ENCODE data around the gene NUDT16L1.

DNA sequence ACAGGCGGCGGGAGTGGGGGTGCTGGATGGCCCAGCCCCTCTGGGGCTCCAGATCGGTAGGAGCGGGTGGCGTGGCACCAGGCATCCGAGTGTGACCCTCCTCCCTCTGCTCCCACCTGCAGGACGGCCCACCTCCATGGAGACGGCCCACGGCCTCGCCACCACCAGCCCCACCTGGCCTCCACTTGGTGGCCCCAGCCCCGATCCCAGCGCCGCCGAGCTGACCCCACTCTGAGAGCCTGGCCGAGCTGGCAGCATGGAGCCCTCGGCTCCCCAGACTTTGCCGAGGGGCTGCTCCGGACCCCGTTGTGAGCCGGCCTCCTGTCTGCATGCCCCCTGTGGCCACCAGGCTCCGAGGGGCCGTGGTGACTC is 4.7 kb upstream of the NUDT16L1 start:
- TF ChIP-seq CEBPB (IDR thresholded peaks at IDR 0.05) (no peak), YY1 (IDR thresholded peaks at IDR 0.05; ENCODE audit: low read depth) (no peak), EP300 (IDR thresholded peaks at IDR 0.05; ENCODE audit: borderline replicate concordance) (no peak), RAD21 (IDR thresholded peaks at IDR 0.05; ENCODE audit: low read depth) (no peak), CREB1 (IDR thresholded peaks at IDR 0.05; ENCODE audit: low read depth) (no peak), FOXM1 (IDR thresholded peaks at IDR 0.05; ENCODE audit: borderline replicate concordance, low read depth) (no peak), ZBTB7A (IDR thresholded peaks at IDR 0.05; ENCODE audit: low read depth) (no peak)
- TF ChIP-seq, protein P1, sequence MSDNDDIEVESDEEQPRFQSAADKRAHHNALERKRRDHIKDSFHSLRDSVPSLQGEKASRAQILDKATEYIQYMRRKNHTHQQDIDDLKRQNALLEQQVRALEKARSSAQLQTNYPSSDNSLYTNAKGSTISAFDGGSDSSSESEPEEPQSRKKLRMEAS (IDR thresholded peaks at IDR 0.05) = no peak
- TF ChIP-seq, protein P2, sequence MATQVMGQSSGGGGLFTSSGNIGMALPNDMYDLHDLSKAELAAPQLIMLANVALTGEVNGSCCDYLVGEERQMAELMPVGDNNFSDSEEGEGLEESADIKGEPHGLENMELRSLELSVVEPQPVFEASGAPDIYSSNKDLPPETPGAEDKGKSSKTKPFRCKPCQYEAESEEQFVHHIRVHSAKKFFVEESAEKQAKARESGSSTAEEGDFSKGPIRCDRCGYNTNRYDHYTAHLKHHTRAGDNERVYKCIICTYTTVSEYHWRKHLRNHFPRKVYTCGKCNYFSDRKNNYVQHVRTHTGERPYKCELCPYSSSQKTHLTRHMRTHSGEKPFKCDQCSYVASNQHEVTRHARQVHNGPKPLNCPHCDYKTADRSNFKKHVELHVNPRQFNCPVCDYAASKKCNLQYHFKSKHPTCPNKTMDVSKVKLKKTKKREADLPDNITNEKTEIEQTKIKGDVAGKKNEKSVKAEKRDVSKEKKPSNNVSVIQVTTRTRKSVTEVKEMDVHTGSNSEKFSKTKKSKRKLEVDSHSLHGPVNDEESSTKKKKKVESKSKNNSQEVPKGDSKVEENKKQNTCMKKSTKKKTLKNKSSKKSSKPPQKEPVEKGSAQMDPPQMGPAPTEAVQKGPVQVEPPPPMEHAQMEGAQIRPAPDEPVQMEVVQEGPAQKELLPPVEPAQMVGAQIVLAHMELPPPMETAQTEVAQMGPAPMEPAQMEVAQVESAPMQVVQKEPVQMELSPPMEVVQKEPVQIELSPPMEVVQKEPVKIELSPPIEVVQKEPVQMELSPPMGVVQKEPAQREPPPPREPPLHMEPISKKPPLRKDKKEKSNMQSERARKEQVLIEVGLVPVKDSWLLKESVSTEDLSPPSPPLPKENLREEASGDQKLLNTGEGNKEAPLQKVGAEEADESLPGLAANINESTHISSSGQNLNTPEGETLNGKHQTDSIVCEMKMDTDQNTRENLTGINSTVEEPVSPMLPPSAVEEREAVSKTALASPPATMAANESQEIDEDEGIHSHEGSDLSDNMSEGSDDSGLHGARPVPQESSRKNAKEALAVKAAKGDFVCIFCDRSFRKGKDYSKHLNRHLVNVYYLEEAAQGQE (IDR thresholded peaks at IDR 0.05; ENCODE audit: low read depth) = no peak
- TF ChIP-seq, protein P3, sequence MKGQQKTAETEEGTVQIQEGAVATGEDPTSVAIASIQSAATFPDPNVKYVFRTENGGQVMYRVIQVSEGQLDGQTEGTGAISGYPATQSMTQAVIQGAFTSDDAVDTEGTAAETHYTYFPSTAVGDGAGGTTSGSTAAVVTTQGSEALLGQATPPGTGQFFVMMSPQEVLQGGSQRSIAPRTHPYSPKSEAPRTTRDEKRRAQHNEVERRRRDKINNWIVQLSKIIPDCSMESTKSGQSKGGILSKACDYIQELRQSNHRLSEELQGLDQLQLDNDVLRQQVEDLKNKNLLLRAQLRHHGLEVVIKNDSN (IDR thresholded peaks at IDR 0.05) = no peak
